Measurements from ENCODE around the gene ARID5B.
"Not testable (repeated sequence)": the region's sequence is repeated elsewhere in the genome, so short reads cannot be mapped to it uniquely, and the experiment has no call there.

ARID5B gene

GRCh38 chr10:61900829-61901792, at the start of gene ARID5B:
Gene ARID5B, plus strand, starts transcription at chr10:61901699. Its CDS starts 11 bp downstream, at chr10:61901710.
- DNase-seq (ENCODE audit: low spot score in 2 of 2) (peak; percentile 35 to 38), ATAC-seq (ENCODE audit: low read depth) (no peak)
- Mint-ChIP-seq H3K4me1 (peaks cover 32% of the 10 kb centered on the region), H3K4me3 (peak within 1 kb of the TSS; percentile 95), H3K36me3 (peaks cover 3% of the 10 kb centered on the region), H3K9me3 (no peaks in the 10 kb centered on the region), H3K27ac (peak within 1 kb of the TSS; percentile 96), H3K27me3 (no peaks in the 10 kb centered on the region)

GRCh38 chr10:61852261-61852660, 49.2 kb upstream of the ARID5B start:
- Mint-ChIP-seq H3K4me3 (no peak overlapping the region), H3K9me3 (no peaks in the 10 kb centered on the region), H3K27me3 (peaks cover 1% of the 10 kb centered on the region), H3K36me3 (peaks cover 3% of the 10 kb centered on the region), H3K4me1 (peaks cover 3% of the 10 kb centered on the region), H3K27ac (no peak overlapping the region)
- DNase-seq (ENCODE audit: low spot score in 2 of 2): no peak
- no peak for ATAC-seq (ENCODE audit: low read depth)

GRCh38 chr10:61855771-61856170, 45.7 kb upstream of the ARID5B start:
- no peaks in the 10 kb centered on the region for H3K9me3 Mint-ChIP-seq
- H3K4me1 Mint-ChIP-seq: peaks cover 5% of the 10 kb centered on the region
- no peak overlapping the region for H3K4me3 Mint-ChIP-seq
- H3K27me3 Mint-ChIP-seq: peaks cover 1% of the 10 kb centered on the region
- DNase-seq (ENCODE audit: low spot score in 2 of 2) (no peak), ATAC-seq (ENCODE audit: low read depth) (no peak)
- H3K27ac Mint-ChIP-seq: no peak overlapping the region
- H3K36me3 Mint-ChIP-seq: peaks cover 1% of the 10 kb centered on the region

GRCh38 chr10:61857746-61858145, 43.8 kb upstream of the ARID5B start:
- Mint-ChIP-seq H3K4me3 (no peak overlapping the region), H3K9me3 (no peaks in the 10 kb centered on the region), H3K27ac (no peak overlapping the region), H3K4me1 (peaks cover 5% of the 10 kb centered on the region), H3K36me3 (no peaks in the 10 kb centered on the region), H3K27me3 (no peaks in the 10 kb centered on the region)
- no peak for ATAC-seq (ENCODE audit: low read depth)
- no peak for DNase-seq (ENCODE audit: low spot score in 2 of 2)

GRCh38 chr10:61859786-61860185, 41.7 kb upstream of the ARID5B start:
- Mint-ChIP-seq H3K9me3 (no peaks in the 10 kb centered on the region), H3K36me3 (no peaks in the 10 kb centered on the region), H3K27me3 (no peaks in the 10 kb centered on the region), H3K4me3 (no peak overlapping the region), H3K4me1 (peaks cover 5% of the 10 kb centered on the region), H3K27ac (no peak overlapping the region)
- ATAC-seq (ENCODE audit: low read depth): no peak
- no peak for DNase-seq (ENCODE audit: low spot score in 2 of 2)

GRCh38 chr10:61860964-61861758, 40.3 kb upstream of the ARID5B start:
- no peak for ATAC-seq (ENCODE audit: low read depth)
- Mint-ChIP-seq H3K4me1 (peaks cover 3% of the 10 kb centered on the region), H3K27ac (no peak overlapping the region), H3K9me3 (no peaks in the 10 kb centered on the region), H3K27me3 (no peaks in the 10 kb centered on the region), H3K36me3 (no peaks in the 10 kb centered on the region), H3K4me3 (no peak overlapping the region)
- DNase-seq (ENCODE audit: low spot score in 2 of 2): no peak

- peaks cover 3% of the 10 kb centered on the region for H3K4me1 Mint-ChIP-seq
- no peak overlapping the region for H3K4me3 Mint-ChIP-seq
- H3K36me3 Mint-ChIP-seq: no peaks in the 10 kb centered on the region
- H3K27me3 Mint-ChIP-seq: no peaks in the 10 kb centered on the region
- ATAC-seq (ENCODE audit: low read depth) (no peak), DNase-seq (ENCODE audit: low spot score in 2 of 2) (no peak)
- H3K27ac Mint-ChIP-seq: no peak overlapping the region
- no peaks in the 10 kb centered on the region for H3K9me3 Mint-ChIP-seq
Observed at GRCh38 chr10:61863981-61864380, 37.5 kb upstream of the ARID5B start.

- Mint-ChIP-seq H3K4me1 (peaks cover 3% of the 10 kb centered on the region), H3K27ac (peak overlapping the region; percentile 60), H3K9me3 (no peaks in the 10 kb centered on the region), H3K27me3 (no peaks in the 10 kb centered on the region), H3K4me3 (peak overlapping the region; percentile 82), H3K36me3 (no peaks in the 10 kb centered on the region)
- no peak for ATAC-seq (ENCODE audit: low read depth)
- DNase-seq (ENCODE audit: low spot score in 2 of 2): no peak
Observed at GRCh38 chr10:61866700-61867368, 34.7 kb upstream of the ARID5B start.

- Mint-ChIP-seq H3K27ac (peak overlapping the region; percentile 60), H3K4me3 (peak overlapping the region; percentile 82)
- peak in 1 of 2 donors; percentile 33 for DNase-seq (ENCODE audit: low spot score in 2 of 2)
- H3K4me1 Mint-ChIP-seq; H3K9me3 Mint-ChIP-seq; H3K36me3 Mint-ChIP-seq; H3K27me3 Mint-ChIP-seq; ATAC-seq (ENCODE audit: low read depth): not testable (repeated sequence)
Observed at GRCh38 chr10:61867374-61867773, 34.1 kb upstream of the ARID5B start.

- ATAC-seq (ENCODE audit: low read depth); H3K9me3 Mint-ChIP-seq; H3K27me3 Mint-ChIP-seq; H3K36me3 Mint-ChIP-seq; H3K4me1 Mint-ChIP-seq: not testable (repeated sequence)
- H3K27ac Mint-ChIP-seq: peak overlapping the region; percentile 65
- peak; percentile 45 to 46 for DNase-seq (ENCODE audit: low spot score in 2 of 2)
- peak overlapping the region; percentile 82 for H3K4me3 Mint-ChIP-seq
Observed at GRCh38 chr10:61867817-61868216, 33.7 kb upstream of the ARID5B start.

GRCh38 chr10:61869041-61869675, 32.3 kb upstream of the ARID5B start:
- Mint-ChIP-seq H3K4me1 (peaks cover 3% of the 10 kb centered on the region), H3K27me3 (no peaks in the 10 kb centered on the region), H3K4me3 (no peak overlapping the region), H3K36me3 (no peaks in the 10 kb centered on the region), H3K9me3 (no peaks in the 10 kb centered on the region), H3K27ac (no peak overlapping the region)
- ATAC-seq (ENCODE audit: low read depth) (no peak), DNase-seq (ENCODE audit: low spot score in 2 of 2) (no peak)

GRCh38 chr10:61869774-61870525, 31.5 kb upstream of the ARID5B start:
- H3K36me3 Mint-ChIP-seq: no peaks in the 10 kb centered on the region
- peaks cover 3% of the 10 kb centered on the region for H3K4me1 Mint-ChIP-seq
- ATAC-seq (ENCODE audit: low read depth) (no peak), DNase-seq (ENCODE audit: low spot score in 2 of 2) (no peak)
- H3K27me3 Mint-ChIP-seq: no peaks in the 10 kb centered on the region
- no peak overlapping the region for H3K4me3 Mint-ChIP-seq
- no peak overlapping the region for H3K27ac Mint-ChIP-seq
- no peaks in the 10 kb centered on the region for H3K9me3 Mint-ChIP-seq

- no peak for DNase-seq (ENCODE audit: low spot score in 2 of 2)
- H3K4me3 Mint-ChIP-seq: no peak overlapping the region
- no peak for ATAC-seq (ENCODE audit: low read depth)
- peaks cover 3% of the 10 kb centered on the region for H3K4me1 Mint-ChIP-seq
- H3K27me3 Mint-ChIP-seq: no peaks in the 10 kb centered on the region
- no peaks in the 10 kb centered on the region for H3K9me3 Mint-ChIP-seq
- no peak overlapping the region for H3K27ac Mint-ChIP-seq
- no peaks in the 10 kb centered on the region for H3K36me3 Mint-ChIP-seq
Observed at GRCh38 chr10:61870526-61870895, 31.0 kb upstream of the ARID5B start.

All from memory B cell (primary cell).